GM18951 (cell line): ENCODE data around the gene PIR.

Source experiments
- POLR2A ChIP-seq: IDR thresholded peaks from 4 replicates; pipeline ENCODE4 v1.6.1; 2011; ENCODE audit warnings: mild to moderate bottlenecking; ENCODE audit not compliant: insufficient read length, insufficient read depth; ENCODE audit errors: extremely low read depth
- in situ Hi-C: fragments of 300-500 bp; cut with MboI; formaldehyde crosslinking; loops from one replicate; pipeline ENCODE4 v1.12.0; 2022; ENCODE audit warnings: low sequenced_read_pairs, mixed read lengths, inconsistent platforms; ENCODE audit not compliant: unreplicated experiment

Gene PIR

GRCh38 chrX:15468036-15468435, 25.1 kb downstream of the PIR start:
- TF ChIP-seq POLR2A, result no peak
- in situ Hi-C loops, result loop anchor here (10.0 kb wide), 1 partner anchor 123 kb away; no protein-coding TSS in a partner anchor

- TF ChIP-seq POLR2A, result no peak
- in situ Hi-C loops, result loop anchor here (10.0 kb wide), 1 partner anchor 121 kb away; no protein-coding TSS in a partner anchor
These were observed 27.1 kb downstream of the PIR start for GRCh38 chrX:15465896-15466651.

- in situ Hi-C loops, result loop anchor here (10.0 kb wide), 1 partner anchor 121 kb away; no protein-coding TSS in a partner anchor
- TF ChIP-seq POLR2A, result no peak
These were observed 27.8 kb downstream of the PIR start for GRCh38 chrX:15465347-15465746.

- in situ Hi-C loops, result loop anchor here (10.0 kb wide), 1 partner anchor 120 kb away; no protein-coding TSS in a partner anchor
These were observed 28.4 kb downstream of the PIR start for GRCh38 chrX:15464704-15465103.

GRCh38 chrX:15451913-15452312, 41.2 kb downstream of the PIR start:
- in situ Hi-C loops, result no loop called here
- TF ChIP-seq POLR2A, result no peak

More at GRCh38 chrX:15464704-15465103, 28.4 kb downstream of the PIR start:
- TF ChIP-seq POLR2A, result no peak

- in situ Hi-C loops, result no loop called here
- TF ChIP-seq POLR2A, result no peak
These were observed 45.0 kb downstream of the PIR start for GRCh38 chrX:15448010-15448639.

GRCh38 chrX:15441464-15441863, 51.7 kb downstream of the PIR start:
- TF ChIP-seq POLR2A, result no peak
- in situ Hi-C loops, result no loop called here

- in situ Hi-C loops, result no loop called here
- TF ChIP-seq POLR2A, result no peak
These were observed 54.8 kb downstream of the PIR start for GRCh38 chrX:15438332-15438731.

GRCh38 chrX:15437724-15438123, 55.4 kb downstream of the PIR start:
- in situ Hi-C loops, result no loop called here
- TF ChIP-seq POLR2A, result no peak

- no peak for TF ChIP-seq POLR2A
- in situ Hi-C loops, result no loop called here
These were observed 57.1 kb downstream of the PIR start for GRCh38 chrX:15435836-15436619.

GRCh38 chrX:15434205-15434604, 58.9 kb downstream of the PIR start:
- TF ChIP-seq POLR2A, result no peak
- in situ Hi-C loops, result no loop called here

- TF ChIP-seq POLR2A, result no peak
- in situ Hi-C loops, result no loop called here
These were observed 62.5 kb downstream of the PIR start for GRCh38 chrX:15430584-15430983.

- in situ Hi-C loops, result no loop called here
- TF ChIP-seq POLR2A, result no peak
These were observed 63.1 kb downstream of the PIR start for GRCh38 chrX:15430076-15430475.
